Measurements from ENCODE around the gene LCN15. TPM values are rescaled to one million over a fixed set of nuclear protein-coding genes. Genes with fewer than 3 reads are reported as not detected.
"Not testable (repeated sequence)": the region's sequence is repeated elsewhere in the genome, so short reads cannot be mapped to it uniquely, and the experiment has no call there.

LCN15 gene
- total RNA-seq, 1 experiment from 2014 or later = not detected

DNA sequence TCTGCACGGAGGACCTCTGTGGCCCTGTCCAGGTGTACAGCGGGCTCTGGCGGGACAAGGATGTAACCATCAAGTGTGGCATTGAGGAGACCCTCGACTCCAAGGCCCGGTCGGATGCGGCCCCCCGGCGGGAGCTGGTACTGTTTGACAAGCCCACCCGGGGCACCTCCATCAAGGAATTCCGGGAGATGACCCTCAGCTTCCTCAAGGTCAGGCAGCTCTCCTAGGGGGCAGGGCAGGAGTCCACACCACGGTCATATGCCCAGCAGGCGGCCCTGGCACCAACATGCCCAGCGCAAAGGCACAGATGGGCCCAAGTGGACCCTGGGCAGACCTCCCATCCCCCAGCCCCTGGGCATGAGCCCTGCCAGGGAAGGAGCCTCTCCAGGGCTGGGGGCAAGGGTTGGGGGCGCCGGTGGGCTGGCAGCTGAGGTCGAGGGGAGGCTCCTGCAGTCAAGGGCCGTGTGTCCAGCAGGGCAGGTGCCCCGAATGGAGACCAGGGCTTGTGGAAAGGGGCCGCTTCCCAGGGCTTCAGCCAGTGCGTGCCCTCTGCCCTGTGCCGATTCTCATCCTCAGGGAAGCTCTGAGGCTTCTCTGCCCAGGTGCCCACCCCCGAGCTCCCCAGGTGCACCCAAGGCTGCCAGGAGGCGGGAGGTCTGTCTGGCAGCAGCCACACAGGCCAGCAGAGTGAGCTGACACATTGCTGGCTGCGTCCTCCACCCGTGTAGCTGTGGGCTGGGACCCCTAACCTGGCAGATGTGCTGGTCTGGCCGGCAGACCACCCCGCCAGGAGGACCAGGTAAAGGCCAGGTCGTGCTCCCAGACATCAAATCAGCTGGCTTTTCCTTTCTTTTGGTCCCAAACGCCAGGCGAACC lies 42.0 kb downstream of the LCN15 start:
- DNase-seq (ENCODE audit: low read depth) = no peak

DNA sequence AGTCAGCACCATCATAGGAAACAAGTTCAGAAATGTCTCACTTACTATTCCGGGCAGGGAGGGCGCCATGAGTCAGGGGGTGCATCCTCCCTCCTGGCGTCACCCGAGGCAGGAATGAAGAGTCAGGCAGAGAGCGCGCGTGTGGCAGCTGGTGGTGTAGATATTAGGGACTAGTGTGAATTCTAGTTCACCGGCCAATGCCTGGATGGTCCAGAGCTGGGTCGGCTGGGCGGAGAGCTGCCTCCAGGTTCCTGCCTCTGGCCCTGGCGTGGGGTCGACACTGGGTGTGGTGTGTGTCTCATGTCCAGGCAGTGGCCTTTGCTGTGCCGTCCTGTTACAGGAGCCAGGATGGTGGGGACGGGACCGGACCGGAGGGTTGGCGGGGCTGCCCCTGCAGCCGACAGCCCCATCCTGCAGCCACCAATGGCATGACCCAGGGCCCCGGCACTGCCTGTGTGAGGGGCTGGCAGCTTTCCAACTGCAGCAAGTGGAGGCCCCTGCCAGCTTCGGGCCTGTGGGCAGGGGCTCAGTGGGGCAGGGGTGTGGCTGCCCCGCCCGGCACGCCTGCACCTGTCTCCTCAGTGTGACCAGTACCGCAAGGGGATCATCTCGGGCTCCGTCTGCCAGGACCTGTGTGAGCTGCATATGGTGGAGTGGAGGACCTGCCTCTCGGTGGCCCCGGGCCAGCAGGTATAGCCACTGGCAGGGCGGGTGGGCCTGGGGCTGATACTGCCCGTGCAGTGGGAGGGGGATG lies 42.8 kb downstream of the LCN15 start:
- peak; percentile 51 for DNase-seq (ENCODE audit: low read depth)

DNA sequence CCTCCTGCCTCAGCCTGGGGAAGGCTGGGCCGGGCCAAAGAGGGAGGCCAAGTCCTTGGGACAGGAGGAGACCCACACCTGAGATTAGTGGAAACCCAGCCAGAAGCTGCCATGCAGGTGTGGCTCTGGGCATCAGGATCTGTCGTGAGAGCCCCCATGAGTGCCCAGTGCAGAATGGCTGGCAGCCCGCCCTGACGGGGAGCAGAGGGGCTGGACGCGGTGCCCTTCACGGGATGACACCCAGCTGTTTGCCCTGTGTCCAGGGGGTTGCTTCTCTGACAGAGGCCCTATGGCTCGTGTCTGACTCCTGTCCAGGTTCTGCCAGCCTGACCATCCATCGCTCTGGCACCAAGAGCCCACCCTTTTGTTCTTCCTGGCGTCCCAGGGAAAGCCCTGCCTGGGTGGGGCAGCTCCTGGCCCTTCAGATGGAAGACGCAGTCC lies 43.4 kb downstream of the LCN15 start:
- DNase-seq (ENCODE audit: low read depth) = no peak

DNA sequence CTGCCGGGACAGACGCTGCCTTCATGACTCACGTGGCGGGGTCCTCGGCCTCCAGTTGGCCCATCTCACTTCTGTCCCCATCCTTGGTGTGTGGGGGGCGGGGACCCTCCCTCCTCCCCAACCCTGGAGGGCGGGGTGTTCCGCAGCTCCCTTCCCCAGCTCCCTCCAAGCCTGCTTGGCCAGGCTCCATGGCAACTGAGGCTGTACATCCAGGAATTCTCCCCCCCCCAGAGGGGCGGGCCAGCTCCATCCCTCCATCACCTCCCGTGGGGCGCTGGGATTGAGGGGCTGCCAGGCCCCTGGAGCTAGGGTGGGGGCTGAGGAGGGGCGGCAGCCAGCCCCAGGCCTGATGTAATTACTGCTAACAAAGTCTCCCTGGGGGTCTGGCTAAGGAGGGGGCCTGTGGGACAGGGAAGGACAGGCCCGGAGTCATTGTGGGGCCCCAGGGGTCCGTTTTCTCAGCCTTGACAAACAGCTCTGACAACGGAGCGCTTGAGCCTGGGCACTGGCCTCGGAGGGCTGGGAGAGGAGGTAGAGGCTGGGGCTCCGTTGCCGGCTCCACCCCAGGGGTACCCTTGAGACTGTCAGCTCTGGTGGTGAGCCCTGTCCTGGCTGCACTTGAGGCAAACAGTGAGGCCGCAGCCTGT lies 43.9 kb downstream of the LCN15 start:
- DNase-seq (ENCODE audit: low read depth) = no peak

DNA sequence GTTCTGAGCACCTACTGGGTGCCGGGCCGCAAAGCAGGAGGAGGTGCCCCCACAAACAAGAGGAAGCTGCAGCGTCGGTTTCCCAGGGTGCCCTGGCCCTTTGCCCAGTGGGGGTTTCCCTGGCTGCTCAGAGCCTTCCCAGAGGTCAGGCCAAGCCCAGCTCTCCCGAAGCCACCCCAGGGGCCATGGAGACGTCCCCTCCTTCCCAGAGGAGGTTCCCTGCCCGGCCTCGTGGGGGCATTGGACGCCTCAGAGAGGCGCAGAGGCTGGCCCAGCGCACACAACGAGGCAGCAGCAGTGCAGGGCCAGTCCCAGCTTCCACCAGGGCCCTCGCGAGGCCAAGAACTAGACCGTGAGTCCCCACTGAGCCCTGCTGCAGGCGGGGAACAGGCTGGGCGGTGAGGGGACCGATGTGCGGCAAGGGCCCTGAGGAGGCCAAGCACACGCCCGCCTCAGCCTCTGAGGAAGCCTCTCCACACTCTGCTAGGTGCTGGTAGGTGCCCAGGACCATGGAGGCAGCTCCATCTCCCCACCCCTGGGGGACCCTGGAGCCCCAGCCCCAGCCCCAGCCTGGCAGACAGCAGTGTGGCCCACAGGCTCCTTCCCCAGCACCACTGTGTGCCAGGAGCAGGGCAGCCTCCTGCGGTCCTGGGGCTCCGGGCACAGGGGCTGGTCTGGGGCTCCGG lies 45.0 kb downstream of the LCN15 start:
- no peak for DNase-seq (ENCODE audit: low read depth)

DNA sequence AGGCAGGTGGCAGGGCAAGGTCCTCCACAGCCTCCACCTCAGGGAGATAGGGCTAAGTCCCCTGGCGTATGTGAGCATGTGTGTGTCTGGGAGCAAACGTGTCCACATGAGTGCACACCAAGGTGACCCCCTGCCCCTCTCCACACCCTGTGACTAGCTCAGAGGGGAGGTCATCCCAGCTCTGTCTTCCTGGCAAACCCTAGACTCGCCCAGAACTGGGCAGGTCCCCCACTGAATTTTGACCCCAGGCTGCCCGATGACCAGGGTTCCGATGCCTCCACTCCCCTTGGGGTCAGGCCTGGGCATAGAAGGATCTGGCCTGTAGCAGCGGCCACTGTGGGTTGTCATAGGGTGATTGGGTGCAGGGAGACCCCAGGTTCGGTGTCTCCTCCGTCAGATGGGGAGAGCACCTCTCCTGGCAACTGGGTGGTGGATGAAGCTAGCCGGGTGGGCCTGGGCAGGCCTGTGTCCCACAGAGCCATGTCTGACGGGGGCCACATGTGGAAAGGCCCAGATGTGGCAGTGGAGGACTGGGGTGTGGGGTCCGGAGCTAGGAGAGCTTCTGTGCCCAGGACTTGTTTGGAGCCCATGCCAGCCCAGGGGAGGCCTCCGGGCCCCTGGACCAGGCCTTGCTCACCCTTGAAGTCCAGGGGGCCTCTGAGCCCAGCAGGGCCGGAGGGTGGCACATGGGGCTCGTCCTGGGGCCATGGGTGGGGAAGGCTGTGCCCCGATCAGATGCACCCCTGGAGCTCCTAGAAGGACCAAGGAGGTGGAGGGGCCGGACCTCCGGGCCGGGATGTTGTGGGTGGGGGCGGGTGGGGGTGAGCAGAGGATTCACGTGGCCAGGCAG lies 45.7 kb downstream of the LCN15 start:
- DNase-seq (ENCODE audit: low read depth) = no peak

DNA sequence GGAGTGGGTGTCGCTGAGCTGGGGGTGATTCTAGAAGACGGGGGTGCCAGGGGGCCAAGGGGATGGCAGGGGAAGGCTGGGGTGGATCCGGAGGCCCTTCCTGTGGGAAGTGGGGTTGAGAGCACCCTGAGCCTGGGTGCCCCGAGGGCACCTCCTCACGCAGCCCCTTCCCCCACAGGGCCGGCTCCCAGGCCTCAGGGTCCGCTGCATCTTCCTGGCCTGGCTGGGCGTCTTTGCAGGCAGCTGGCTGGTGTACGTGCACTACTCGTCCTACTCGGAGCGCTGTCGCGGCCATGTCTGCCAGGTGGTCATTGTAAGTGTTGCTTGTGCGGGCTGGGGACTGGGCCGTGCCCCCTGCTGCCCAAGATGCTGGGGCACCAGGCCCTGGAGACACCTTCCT lies 46.9 kb downstream of the LCN15 start:
- no peak for DNase-seq (ENCODE audit: low read depth)

DNA sequence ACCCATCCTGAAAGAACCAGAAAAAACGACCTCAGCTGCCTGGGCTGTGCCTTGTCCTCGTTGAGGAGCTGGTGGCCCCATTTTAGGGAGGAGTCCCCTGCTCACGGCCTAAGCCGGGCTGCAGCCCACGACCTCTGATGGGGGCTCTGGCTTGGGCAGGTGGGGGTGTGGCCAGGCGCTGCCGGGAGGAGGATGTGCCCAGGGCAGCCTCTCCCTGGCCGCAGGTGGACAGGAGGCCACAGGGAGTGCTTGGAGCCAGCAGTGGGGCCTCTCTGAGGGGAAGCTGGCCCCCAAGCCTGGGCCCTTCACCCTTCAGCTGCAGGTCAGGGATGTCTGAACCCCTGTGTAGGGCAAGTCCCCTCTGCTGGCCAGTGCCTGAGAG lies 49.4 kb downstream of the LCN15 start:
- DNase-seq (ENCODE audit: low read depth) = no peak

DNA sequence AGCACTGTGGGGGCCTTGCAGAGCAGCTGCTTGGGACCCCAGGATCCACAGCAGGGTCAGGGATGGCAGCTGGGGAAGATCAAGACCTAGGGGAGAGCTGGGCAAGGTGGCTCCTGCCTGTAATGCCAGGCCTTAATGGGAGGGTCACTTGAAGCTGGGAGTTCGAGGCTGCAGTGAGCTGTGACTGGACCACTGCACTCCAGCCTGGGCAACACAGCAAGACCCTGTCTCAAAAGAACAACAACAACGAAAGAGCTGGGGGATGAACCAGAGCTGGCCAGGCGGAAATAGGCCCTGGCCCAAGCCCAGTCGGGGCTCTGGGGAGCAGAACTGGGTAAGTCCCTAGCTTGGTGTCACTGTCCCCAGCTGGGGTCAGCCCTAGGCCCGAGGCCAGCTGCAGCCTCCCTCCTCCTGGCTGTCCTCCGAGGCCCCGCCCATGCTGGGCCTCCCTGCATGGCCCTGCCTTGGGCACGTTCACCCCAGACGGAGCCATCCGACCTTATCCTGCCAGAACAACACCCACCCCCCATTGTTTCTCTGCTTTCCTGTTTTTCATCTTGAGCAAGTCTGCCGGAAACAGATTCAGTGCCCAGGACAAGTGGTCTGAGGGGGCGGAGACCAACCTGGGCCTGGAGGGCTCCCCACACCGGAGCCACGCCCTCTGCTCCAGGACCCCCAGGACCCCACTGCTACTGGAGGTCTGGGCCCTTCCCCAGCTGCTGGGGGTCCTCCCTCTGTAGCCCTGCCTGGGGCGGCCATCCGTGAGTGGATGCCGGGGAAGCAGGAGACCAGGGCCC lies 50.0 kb downstream of the LCN15 start:
- no peak for DNase-seq (ENCODE audit: low read depth)

DNA sequence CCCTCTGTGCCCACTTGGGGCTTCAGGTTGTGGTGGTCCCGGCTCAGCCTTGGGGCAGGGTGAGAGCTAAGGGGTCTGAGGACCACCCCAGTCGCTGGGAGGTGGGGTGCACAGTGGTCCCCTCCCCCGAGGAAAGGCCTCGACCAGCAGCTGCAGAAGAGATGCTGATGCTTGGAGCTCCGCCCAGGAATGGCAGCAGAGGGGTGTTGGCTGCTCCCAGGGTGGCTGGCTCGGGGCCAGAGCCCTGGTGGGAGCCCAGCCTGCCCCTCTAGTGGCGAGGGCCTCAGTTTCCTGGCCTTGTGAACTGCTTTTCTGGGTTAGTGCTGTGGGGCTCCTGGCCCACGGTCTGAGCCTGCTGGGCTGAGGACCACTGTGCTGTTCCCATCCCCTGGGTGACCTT lies 50.8 kb downstream of the LCN15 start:
- DNase-seq (ENCODE audit: low read depth) = no peak

DNA sequence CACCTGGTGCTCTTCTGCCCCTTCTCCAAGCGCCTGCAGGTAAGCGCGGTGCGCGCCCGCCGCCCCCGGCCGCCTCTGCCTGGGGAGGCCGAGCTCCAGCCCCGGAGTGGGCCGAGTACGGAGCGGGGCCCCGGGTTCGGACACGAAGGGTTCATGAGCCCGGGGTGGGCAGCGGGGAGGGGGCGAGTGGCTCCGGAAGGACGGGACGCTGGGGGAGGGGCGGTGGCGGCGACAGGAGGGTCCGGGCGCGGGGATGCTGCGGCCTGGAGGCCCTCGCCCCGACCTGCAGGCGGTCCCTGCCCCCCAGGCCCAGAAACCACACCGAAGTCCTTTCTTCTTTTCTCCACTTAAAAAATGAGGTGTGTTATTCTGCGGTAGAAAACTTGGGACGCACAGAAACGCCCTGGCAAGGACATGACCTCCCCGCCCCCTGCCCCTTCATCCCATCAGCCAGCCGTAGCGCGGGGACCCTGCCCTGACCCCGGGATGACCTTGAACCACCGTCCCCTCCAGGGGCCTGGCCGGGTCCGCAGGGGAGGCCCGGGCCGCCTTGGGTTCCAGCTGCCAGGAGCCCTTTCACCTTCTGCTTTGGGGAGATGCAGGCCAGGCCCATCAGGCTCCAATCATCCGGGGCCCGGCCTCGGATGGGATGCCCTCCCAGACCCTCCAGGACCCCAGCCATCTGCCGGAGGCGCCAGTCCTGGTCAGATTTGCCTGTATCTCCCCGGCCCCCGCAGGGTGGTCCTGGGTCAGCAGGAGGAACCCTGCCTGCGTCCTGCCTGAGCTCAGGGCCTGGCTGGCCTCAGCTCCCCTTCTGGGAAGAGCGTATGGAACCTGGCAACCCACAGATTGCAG lies 51.4 kb downstream of the LCN15 start:
- DNase-seq (ENCODE audit: low read depth) = no peak

DNA sequence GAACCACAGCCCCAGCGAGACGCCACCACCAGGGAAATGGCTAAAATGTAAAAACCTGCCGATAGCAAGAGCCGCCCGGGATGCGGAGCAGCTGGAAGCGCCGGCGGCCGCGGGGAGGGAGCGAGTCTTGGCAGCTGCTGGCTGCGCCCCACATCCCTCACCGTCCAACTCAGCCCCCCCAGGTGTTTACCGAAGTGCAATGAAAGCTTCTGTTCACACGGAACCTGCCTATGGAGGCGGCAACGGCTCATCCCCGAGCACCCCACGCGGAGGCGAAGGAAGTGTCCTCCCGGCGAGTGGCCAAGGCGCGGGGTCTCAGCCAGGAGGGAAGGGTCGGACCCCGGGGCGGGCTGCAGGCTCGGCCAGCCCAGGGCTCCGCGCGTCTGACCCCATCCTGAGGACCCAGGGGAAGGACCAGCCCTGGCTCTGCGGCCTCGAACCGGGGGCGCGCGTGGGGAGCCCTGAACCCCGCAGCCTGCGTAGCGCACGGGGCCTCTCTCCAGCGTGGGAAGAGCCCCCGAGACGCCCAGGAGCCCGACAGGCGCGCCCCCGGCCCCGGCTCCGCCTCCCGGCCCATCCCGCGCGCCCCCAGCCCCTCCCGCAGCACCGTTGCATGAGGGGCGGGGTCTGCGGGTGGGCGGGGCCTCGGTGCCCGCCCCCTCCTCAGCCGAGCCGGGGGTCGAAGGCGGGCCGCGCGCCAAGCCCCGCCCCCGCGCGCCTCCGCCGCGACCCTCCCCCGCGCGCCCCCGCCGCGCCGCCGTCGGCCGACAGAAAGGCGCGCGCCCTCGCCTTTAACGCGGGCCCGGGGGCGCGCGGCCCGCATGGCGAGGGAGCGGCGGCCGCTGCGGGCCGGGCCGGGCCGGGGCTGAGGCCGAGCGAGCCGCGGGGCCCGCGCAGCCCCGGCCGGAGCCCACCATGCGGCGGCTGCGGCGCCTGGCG lies 52.3 kb downstream of the LCN15 start, which contains the start of gene DIPK1B:
TSS of gene DIPK1B (plus strand) at position 822 of the 939 bp plus-strand sequence. CDS start at position 916, 94 bp downstream.
- no peak for DNase-seq (ENCODE audit: low read depth)

DNA sequence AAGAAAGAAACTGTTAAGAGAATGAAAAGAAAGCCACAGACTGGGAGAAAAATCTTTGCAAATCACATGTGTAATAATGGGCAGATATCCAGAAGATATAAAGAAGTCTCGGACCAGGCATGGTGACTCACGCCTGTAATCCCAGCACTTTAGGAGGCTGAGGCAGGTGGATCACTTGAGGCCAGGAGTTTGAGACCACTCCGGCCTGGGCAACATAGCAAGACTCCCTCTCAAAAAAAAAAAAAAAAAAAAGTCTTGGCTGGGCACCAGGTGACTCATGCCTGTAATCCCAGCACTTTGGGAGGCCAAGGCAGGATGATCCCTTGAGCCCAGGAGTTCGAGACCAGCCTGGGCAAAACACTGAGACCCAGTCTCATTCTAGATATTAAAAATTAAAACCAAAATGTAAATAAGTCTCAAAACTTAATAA lies 53.1 kb downstream of the LCN15 start:
- not testable (repeated sequence) for DNase-seq (ENCODE audit: low read depth)

DNA sequence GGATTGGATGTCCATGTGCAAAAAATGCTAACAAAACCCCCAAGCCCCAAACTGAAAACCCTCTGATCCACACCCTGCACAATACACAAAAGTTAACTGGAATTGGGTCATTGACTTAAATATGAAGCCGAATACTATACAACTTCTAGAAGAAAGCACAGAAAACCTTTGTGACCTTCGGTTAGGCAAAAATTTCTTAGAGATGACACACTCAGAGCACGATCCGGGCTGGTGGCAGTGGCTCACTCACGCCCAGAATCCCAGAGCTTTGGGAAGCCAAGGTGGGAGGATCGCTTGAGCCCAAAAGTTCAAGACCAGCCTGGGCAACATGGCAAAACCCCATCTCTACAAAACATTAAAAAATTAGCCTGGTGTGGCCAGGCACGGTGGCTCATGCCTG lies 53.8 kb downstream of the LCN15 start:
- DNase-seq (ENCODE audit: low read depth) = no peak

Measured in LHCN-M2 (cell line).